Measurements from ENCODE around the gene MTIF3. TPM values are rescaled to one million over a fixed set of nuclear protein-coding genes. Genes with fewer than 3 reads are reported as not detected.
A peak's percentile ranks its signal among the peaks of the same experiment; 100 is the strongest.

Gene MTIF3
- 41.4 to 58.0 TPM (median 56.1 TPM) in 3 replicates for polyA plus RNA-seq
- polyA plus RNA-seq (2011; ENCODE audit: low read depth) = 57.9 TPM
- 65.4 and 96.7 TPM in 2 replicates for polyA plus RNA-seq (2011; cell fraction: cytosol; rRNA removed)
- 48.4 and 56.7 TPM in 2 replicates for polyA plus RNA-seq (2011; cell fraction: nucleus; rRNA removed)
- 35.8 and 46.3 TPM in 2 replicates for polyA plus RNA-seq (2012; ENCODE audit: low replicate concordance)
- 5.3 to 24.9 TPM (median 16.5 TPM) in 3 replicates for polyA minus RNA-seq
- 9.2 TPM for polyA minus RNA-seq (2011; cell fraction: cytosol; rRNA and poly(A)+ RNA removed)
- 5.4 and 11.7 TPM in 2 replicates for polyA minus RNA-seq (2011; cell fraction: nucleus; rRNA and poly(A)+ RNA removed)

- Histone ChIP-seq H3K4me3 (ENCODE audit: control insufficient read depth in 2 of 3, extremely low read depth in 1 of 3, insufficient read depth in 2 of 3, low read depth in 1 of 3, low read length in 3 of 3) (peak within 1 kb of the TSS; percentile 72 to 90 (median 86)), H3K4me1 (ENCODE audit: control insufficient read depth, extremely low read depth, insufficient read depth, low read length) (peaks cover 13% of the 10 kb centered on the region), H2AFZ (ENCODE audit: control insufficient read depth, low read length) (peak within 1 kb of the TSS; percentile 89), H3K9me3 (ENCODE audit: control insufficient read depth, low read depth, low read length) (no peaks in the 10 kb centered on the region), H3K79me2 (ENCODE audit: control insufficient read depth, insufficient read depth, low read length) (peaks cover 28% of the 10 kb centered on the region), H4K20me1 (ENCODE audit: control insufficient read depth, extremely low read depth, insufficient read depth, low read length) (no peaks in the 10 kb centered on the region), H3K9ac (ENCODE audit: control insufficient read depth, extremely low read depth, insufficient read depth, low read length) (peak within 1 kb of the TSS; percentile 89), H3K4me2 (ENCODE audit: control insufficient read depth, extremely low read depth, insufficient read depth, low read depth, low read length) (peak within 1 kb of the TSS; percentile 95), H3K9me1 (ENCODE audit: control insufficient read depth, extremely low read depth, insufficient read depth, low read length) (no peaks in the 10 kb centered on the region), H3K27ac (ENCODE audit: control insufficient read depth, insufficient read depth, low read length) (peak within 1 kb of the TSS; percentile 89), H3K36me3 (ENCODE audit: control insufficient read depth in 2 of 2, extremely low read depth in 1 of 2, insufficient read depth in 2 of 2, low read length in 2 of 2) (no peaks in the 10 kb centered on the region), H3K27me3 (ENCODE audit: control insufficient read depth, extremely low read depth, insufficient read depth, low read length) (no peaks in the 10 kb centered on the region)
- FAIRE-seq (peak; percentile 74), DNase-seq (ENCODE audit: low read depth, low spot score) (peak; percentile 56)
- TF ChIP-seq EZH2 (IDR thresholded peaks at IDR 0.05; ENCODE audit: low read length) (no peak), CTCF (optimal IDR thresholded peaks at IDR 0.05 in 1 of 3, IDR thresholded peaks at IDR 0.05 in 1 of 3, conservative IDR thresholded peaks at IDR 0.05 in 1 of 3; ENCODE audit: extremely low read depth in 1 of 3, insufficient read depth in 2 of 3, low read length in 3 of 3) (no peak)
- dilution Hi-C loops (cut with MboI; ENCODE audit: extremely low pct_ligation_motif_present, low sequenced_read_pairs) = no loop called here
Observed at GRCh38 chr13:27449936-27450828, at the start of gene MTIF3. Gene MTIF3 (minus strand): TSS chr13:27450564. CDS start chr13:27440448, 10,116 bp downstream.

GRCh38 chr13:27497563-27498230, 47.3 kb upstream of the MTIF3 start:
- H3K4me2 ChIP-seq (ENCODE audit: control insufficient read depth, extremely low read depth, insufficient read depth, low read depth, low read length) = no peak overlapping the region
- no peak for FAIRE-seq
- H3K79me2 ChIP-seq (ENCODE audit: control insufficient read depth, insufficient read depth, low read length) = no peaks in the 10 kb centered on the region
- H3K4me3 ChIP-seq (ENCODE audit: control insufficient read depth in 2 of 3, extremely low read depth in 1 of 3, insufficient read depth in 2 of 3, low read depth in 1 of 3, low read length in 3 of 3) = no peak overlapping the region
- no peaks in the 10 kb centered on the region for H4K20me1 ChIP-seq (ENCODE audit: control insufficient read depth, extremely low read depth, insufficient read depth, low read length)
- H3K27ac ChIP-seq (ENCODE audit: control insufficient read depth, insufficient read depth, low read length) = no peak overlapping the region
- no peaks in the 10 kb centered on the region for H3K9me3 ChIP-seq (ENCODE audit: control insufficient read depth, low read depth, low read length)
- H3K4me1 ChIP-seq (ENCODE audit: control insufficient read depth, extremely low read depth, insufficient read depth, low read length) = no peaks in the 10 kb centered on the region
- dilution Hi-C loops (cut with MboI; ENCODE audit: extremely low pct_ligation_motif_present, low sequenced_read_pairs) = no loop called here
- H3K9me1 ChIP-seq (ENCODE audit: control insufficient read depth, extremely low read depth, insufficient read depth, low read length) = no peaks in the 10 kb centered on the region
- no peak for TF ChIP-seq EZH2 (IDR thresholded peaks at IDR 0.05; ENCODE audit: low read length)
- TF ChIP-seq CTCF (optimal IDR thresholded peaks at IDR 0.05 in 1 of 3, IDR thresholded peaks at IDR 0.05 in 1 of 3, conservative IDR thresholded peaks at IDR 0.05 in 1 of 3; ENCODE audit: extremely low read depth in 1 of 3, insufficient read depth in 2 of 3, low read length in 3 of 3) = no peak
- H3K36me3 ChIP-seq (ENCODE audit: control insufficient read depth in 2 of 2, extremely low read depth in 1 of 2, insufficient read depth in 2 of 2, low read length in 2 of 2) = no peaks in the 10 kb centered on the region
- H2AFZ ChIP-seq (ENCODE audit: control insufficient read depth, low read length) = no peak overlapping the region
- DNase-seq (ENCODE audit: low read depth, low spot score) = no peak
- H3K27me3 ChIP-seq (ENCODE audit: control insufficient read depth, extremely low read depth, insufficient read depth, low read length) = no peaks in the 10 kb centered on the region
- H3K9ac ChIP-seq (ENCODE audit: control insufficient read depth, extremely low read depth, insufficient read depth, low read length) = no peak overlapping the region
